GM21381 (cell line): ENCODE data around the gene SPOP.

ENCODE experiments used
- ATAC-seq: cut with Tn5 transposase; IDR thresholded peaks from one replicate; pipeline ENCODE4 v1.9.1; 2021; ENCODE audit warnings: mild to moderate bottlenecking, moderate library complexity; ENCODE audit not compliant: unreplicated experiment

SPOP gene

DNA sequence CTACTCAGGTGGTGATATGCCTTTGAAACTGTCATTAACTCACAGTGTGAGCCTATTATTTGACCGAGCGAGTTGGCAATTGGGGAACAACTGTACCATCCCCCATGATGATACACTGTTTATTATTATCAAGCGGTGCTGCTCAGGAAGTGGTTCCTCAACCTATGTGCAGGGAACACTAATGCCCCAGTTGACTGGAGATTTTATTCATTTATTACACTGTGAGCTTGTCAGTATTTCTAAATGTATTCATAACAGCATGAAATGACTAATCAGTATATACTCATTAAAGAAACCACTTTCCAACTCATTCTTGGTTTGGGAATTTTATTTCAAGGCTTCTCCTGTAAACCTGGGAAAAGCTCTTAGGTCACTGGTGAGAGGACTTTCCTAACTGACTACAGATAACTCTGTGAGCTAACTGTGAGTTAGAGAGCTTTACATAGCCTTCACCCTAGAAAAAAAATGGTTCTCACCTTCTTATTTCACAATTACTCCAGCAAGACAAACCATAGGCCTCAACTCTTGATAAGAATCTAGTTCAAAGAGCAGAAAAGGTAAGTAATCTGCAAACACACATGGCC lies 59.8 kb downstream of the SPOP start:
- no peak for ATAC-seq

DNA sequence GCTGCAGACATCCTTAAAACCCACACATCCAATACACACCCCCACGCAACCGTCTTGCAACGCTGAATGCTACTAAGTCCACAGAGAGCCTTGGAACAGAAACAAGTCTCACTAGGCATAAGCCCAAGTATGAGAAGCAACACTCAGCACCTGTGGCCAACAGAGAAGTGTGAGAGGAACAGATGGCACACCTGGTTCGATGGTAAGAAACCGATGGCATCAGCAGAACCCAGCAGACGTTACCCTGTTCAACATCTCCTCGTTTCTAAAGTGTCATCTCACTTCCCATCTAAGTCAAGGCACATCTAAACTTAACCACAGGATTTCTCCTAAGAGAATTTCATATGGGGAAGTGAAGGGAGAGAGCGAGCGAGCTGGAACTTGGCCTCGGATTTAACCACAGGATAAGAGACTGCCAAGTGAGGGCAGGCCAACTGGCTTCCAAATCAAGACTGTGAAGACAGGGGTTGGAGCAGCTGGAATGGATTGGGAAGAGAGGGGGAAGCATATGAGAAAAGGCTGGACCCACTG lies 61.2 kb downstream of the SPOP start:
- no peak for ATAC-seq

DNA sequence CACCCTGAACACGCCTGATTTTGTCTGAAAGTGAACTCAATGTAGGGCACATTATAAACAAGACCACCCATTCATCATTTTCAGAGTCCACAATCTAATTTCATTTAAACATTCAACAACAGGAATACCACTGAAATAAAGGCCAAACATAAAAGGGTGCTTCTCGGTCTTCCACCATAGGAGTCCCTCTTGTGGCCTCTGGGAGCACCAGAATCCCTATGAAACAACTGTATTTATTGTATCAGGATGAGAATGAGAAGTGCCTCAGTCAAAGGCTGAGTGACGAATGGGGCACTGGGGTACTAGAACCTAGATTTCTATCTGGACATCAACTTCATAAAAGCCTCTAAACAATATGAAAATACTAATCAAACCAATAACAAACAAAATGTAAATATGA lies 61.8 kb downstream of the SPOP start:
- no peak for ATAC-seq

DNA sequence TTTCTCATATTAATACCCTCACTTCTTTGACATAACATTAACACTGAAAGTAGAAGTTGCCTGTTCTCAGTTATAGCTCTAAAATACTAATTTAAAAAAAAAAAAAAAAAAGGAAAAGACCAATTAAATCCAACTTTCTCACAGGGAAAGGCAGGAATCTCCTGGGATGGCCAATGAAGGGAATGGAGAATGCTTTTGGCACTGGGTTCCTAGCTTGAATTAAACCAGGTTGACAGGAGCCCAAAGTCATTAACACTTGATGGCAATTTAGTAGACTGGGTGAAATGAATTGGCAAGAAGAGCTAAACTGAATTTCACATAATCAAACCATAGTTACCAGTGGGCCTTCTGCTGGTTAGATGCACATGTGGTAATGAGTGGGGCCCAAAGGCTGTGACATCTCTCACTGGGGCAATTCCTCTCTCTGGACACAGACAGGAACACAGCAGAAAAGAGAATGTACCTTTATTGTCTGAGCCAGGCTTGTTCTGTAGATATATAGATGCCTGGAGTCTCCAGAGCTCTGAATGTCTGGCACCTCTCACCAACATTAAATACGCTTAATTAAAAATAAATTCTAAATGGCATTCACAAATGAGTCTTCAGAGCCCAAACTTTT lies 64.6 kb downstream of the SPOP start:
- no peak for ATAC-seq

DNA sequence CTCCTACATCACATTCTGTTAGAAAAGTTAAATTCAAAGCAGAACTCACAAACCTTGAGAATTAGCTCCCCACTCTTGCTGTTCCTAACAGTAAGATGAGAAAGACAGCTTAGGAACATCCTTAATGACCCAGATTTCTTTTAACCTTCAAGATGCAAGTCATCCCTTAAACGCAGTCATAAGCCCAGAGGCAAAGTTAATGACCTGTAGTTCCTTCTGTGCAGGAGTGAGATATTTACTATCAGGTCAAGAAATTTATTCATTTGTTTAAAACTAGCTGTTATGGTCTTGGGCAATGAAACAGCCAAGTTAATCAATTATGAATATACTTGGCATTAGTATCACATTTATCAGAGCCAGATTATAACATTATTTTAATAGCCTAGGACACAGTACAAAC lies 65.2 kb downstream of the SPOP start:
- no peak for ATAC-seq

DNA sequence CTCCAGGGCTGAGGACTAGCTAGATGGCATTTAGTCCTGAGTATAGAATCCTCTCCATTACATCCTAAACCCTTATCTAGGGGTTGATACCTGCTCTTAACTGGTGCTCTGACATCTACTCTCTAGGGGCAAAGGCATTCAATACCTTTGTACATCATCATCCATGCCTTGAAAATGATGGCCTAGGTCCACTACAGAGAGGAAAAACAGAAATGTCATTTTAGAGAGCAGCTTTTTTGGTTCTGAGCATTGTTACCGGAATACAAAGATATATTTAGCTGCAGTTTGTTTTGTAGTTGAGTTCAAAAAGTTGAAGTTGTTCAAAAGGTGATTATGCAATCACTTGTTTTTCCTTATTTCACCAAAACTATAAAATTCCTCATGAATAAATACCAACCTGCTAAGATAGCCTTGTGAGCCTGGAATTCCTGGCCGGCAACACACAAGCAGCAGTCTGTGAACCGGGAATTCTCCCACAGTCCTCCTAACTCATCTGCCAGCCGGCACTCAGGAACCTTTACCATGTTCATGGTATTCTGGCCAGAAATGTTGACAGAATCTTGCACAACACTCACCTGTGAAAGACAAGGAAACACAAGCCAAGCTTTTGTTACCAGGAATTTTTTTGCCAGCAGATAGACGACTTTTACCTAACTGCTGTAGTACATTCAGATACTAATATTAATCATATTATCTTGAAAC lies 66.9 kb downstream of the SPOP start:
- ATAC-seq, result no peak

DNA sequence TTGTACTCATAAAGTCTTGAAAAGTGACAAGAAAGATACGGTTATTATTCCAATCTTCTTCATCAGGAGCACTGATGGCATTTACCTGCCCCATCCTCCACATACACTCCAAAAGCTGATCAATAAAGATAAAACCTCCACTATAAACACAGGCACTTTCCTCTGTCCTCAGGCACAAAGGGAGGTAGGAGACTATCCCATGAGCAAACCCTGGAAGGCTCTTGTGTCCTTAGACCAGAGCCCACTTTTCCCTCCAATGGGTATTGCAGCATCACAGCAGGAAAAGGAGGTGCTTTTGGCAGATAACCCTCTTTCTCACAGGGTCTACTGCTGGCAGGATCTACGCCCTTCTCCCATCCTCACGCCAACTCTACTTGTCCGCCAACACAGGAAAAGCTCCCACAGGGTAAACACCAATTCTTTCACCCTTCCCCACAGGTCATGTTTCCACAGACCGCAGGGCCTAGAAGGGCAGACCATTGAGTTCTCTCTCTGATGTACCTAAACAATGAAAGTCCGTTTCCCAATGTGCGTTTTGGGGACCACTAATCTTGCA lies 73.5 kb downstream of the SPOP start:
- ATAC-seq, result no peak

DNA sequence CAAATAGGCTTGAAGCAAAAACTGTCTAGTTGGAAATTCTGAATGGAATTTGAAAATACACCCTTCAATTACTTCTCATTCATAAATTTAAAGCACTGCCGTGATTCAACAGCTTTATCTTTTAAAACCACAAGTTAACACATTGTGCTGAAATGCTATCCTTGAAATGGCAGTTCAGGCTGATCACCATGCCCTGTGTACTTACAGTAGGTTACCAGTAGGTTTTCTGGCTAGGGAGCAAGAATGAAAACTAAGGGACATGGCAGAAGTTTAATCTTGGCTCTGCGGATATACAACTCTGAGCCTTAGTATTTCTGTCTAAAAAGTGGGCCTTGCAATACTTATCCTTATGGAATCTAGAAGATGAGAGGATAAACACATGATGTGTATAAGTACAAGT lies 74.2 kb downstream of the SPOP start:
- no peak for ATAC-seq

DNA sequence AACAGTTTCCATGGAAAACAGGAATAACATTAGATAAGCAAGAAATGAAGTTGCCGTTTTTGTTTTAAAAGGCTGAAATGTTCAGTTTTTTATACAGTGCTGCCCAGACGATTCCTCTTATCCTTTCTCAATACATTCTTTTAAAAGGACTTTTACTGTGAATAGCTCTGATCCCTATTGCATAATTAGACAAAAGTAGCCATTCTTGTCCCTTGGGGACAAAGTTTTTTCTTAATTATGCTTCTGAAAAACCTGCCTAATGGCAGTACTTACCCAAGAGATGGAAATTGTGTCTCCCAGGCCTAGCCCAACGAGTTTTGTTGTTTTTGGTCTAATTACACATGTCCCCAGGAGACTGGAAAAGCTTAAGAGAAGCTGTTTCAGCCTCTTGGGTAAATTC lies 74.7 kb downstream of the SPOP start:
- ATAC-seq, result no peak

DNA sequence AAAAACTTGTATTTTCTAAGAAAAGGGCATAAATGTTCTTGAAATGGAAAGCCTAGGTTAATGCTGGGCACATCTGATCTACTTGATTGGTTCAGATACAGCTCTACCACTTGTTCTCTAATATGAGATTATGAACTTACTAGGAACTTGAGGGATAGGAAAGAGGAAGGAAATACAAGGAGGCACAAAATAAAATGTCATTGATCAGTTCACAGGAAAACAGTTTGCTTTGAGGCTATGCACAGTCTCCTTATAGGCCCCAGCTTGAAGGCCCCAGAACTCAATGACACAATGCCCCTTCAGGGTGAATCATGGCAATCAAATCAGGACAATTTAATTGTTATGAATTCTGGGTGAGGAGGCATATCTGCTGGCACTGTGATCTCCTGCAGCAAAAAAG lies 75.1 kb downstream of the SPOP start:
- ATAC-seq, result no peak

DNA sequence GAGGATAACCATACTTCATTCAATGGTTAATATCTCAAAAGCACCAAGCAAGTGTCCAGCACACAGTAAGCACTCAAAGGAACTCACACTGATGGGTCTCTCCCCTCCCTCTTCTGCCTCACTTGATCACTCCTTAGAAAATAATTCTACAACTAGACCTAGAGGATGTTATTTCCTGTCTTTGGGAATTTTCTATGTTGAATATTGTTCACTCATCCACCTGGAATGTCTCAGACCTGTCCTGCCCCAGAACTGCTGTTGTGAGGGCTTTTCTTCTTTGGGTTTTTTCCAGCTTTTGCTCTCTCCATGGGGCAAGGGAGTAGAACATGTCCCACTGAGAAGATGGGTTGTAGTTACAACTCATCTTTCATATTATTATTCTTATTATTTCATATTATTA lies 76.9 kb downstream of the SPOP start:
- ATAC-seq, result no peak

DNA sequence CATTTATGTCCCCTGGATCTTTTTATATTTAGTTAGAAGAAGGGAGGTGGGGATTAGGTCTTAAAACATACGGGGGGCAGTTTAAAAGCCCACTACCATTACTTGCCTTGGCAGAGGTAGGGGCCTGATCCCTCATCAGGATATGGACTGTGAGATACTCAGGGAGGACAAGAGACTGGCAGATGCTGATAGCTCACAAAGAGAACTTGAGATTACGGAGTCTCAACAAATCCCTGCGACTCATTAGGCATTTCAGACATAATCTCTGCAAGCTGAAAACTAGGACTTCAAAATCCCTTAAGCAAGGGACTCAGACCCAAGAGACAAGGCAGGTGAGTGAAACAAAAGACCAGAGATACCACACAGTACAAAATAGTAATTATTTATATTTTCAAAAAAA lies 79.0 kb downstream of the SPOP start:
- ATAC-seq, result no peak

DNA sequence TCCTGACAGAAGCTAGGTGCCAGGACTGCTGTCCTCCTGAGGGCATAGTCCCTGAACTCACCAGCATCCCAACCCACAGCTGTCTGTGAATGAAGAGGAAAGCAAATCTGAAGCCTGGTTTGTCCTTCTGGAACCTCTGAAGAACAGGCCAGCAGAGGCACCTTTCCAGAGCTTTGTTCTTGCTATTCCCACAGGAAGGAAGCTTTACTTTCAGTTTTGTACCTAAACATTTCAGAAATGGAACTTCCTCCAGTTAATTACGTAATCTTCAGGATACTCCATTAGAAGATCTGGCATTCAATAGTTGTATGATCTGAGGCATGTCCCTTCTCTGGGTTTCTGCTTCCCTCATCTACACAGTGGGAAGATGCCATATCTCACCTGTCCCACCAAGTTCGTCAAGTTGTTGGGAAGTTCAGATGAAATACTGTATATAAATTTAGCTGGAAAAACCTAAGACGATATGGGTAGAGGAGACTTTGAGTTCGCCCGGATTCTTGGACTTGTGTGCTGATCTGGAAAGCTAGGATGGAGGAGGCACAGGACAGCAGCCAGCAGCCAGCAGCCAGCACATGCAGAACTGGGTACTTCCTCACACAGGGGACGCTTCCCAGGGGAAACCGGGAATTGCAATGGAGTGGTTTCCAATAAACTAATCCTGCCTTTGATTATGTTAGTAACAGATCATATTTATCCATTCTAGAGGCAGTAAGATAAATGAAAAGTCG lies 79.8 kb downstream of the SPOP start:
- no peak for ATAC-seq

DNA sequence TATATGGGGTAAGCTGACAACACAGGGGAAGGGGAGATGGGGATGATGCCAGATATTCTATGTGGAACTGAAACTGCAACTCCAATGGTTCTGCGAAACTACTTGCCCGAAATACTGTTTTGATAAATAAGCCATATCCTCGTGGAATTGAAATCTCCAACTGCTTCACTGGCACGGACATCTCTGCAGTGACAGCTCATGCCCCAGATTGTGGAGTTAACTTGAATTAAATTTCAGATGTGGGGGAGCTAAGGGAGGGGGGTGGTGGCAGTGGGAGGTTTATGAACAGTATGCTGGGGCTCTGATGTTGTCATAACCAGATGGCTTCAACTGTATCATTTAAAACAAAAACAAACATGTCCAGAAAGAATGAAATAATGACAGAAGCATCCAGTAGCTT lies 80.5 kb downstream of the SPOP start:
- ATAC-seq, result no peak

DNA sequence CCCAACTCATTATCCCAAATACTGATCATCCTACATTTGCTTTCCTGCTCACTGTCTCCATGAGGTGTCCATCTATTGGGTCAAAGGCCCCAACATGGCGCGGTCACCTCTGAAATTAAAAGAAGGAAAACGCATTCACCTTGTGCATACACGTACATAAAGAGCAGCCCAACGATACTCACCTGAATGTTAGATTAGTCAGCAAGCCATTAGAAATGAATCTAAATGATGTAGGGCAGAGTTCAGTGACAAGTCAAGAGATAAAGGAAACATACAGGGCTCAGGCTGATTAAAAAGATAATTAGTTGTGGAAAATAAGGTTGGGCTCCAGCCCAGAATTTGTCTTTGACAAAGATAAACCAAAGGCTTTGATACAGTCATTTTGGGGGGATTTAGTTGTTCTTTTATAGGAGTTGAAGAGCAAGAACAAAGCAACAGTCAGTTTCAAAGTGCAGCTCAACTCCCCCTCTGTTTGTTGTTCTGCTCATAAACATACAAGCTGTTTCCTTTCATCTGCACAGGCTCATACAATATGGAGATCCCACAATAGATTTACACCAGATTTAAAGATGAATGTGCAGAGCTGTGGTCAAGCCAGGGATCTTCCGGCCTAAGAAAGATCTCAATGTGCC lies 81.2 kb downstream of the SPOP start:
- no peak for ATAC-seq

DNA sequence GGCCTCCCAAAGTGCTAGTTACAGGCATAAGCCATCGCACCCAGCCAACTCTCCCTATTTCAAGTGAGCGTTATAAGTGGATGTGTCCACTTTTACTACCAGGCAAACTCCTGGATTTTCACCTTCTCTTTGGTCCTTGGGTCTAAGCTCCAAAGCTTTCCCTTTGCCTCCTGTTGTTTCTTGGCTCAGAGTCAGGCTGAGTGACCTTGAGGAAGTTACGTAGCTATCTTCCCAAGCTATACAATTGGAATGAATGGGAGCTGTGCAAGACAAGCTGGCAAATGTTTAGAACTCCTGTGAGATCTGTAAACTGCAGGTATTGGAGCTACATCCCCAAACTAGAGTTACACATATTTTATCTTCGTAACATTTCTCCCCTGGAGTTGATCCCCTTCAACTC lies 81.9 kb downstream of the SPOP start:
- no peak for ATAC-seq

DNA sequence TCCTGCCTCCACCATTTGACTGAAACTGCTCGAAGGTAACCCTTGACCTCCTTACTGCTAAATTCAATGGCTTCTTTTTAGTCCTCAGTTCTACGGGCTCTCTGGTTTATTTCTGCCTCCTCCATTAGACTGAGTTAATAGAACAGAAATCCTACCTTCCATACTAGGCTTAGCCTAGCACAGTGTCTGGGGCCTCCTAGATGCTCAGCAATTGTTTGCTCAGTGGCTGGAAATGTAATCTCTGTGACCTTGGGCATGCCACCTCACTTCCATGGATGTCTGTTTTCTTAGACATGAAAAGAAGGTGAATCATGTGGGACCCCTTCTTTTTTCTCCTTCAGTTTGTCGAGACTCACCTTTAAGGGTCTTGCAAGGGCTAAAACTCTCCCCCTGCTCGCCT lies 82.6 kb downstream of the SPOP start:
- no peak for ATAC-seq

DNA sequence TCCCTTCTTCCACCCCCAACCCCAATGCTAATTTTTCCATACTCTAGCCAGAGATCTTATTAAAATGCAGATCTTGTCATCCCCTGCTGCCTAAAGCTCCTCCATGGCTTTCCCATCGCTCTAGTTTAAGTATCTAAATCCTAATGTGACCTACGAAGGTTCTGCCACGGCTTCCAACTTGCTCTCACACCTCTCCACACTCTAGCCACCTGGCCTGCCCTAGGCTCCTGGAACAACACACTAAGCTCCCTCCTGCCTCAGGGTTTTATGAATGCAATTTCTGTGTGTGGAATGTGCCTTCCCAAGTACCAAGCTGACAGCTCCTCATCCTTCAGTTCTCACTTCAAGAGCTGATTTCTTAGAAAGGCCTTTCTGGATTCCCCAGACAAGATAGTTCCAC lies 85.6 kb downstream of the SPOP start:
- ATAC-seq, result no peak

DNA sequence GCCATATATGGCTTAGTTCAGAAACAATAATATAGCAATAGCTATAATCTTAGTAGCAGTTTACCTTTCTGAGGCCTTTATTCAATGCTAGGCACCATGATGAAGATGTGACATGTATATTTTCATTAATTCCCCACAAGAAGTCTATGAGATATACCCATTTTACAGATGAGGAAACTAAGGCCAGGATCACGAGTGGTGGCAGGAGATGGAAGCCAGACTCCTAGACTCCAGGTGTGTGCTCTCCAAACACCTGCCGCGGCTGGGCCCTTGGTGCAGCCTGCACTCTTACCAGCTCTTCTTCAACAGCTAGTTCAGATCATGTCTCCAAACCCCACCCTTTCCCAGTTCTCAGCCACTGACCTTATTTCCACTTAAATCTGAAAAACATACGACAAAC lies 87.0 kb downstream of the SPOP start:
- ATAC-seq, result no peak

DNA sequence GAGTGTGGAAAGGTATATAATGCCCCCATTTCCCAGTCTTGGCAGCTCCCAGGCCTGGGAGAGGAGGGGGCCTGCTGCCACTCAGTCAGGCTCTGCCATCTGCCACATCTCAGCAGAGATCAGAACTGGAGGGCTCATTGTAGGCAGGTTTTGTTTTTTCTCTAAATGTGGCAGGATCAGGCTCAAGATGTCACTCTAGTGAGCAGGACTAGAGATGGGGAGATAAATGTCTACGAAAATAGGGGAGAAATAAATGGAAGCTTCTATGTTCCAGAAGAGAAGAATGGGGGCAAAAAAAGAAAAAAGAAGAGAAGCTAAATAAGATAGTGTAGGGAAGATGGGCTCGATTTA lies 88.3 kb downstream of the SPOP start:
- no peak for ATAC-seq
